HG02943 (cell line): ENCODE measurements around the gene ABL2.

Experiments
- ATAC-seq: cut with Tn5 transposase; IDR thresholded peaks from one replicate; pipeline ENCODE4 v1.9.1; 2021; ENCODE audit warnings: mild to moderate bottlenecking, low read depth, moderate library complexity; ENCODE audit not compliant: unreplicated experiment

ABL2 gene

DNA sequence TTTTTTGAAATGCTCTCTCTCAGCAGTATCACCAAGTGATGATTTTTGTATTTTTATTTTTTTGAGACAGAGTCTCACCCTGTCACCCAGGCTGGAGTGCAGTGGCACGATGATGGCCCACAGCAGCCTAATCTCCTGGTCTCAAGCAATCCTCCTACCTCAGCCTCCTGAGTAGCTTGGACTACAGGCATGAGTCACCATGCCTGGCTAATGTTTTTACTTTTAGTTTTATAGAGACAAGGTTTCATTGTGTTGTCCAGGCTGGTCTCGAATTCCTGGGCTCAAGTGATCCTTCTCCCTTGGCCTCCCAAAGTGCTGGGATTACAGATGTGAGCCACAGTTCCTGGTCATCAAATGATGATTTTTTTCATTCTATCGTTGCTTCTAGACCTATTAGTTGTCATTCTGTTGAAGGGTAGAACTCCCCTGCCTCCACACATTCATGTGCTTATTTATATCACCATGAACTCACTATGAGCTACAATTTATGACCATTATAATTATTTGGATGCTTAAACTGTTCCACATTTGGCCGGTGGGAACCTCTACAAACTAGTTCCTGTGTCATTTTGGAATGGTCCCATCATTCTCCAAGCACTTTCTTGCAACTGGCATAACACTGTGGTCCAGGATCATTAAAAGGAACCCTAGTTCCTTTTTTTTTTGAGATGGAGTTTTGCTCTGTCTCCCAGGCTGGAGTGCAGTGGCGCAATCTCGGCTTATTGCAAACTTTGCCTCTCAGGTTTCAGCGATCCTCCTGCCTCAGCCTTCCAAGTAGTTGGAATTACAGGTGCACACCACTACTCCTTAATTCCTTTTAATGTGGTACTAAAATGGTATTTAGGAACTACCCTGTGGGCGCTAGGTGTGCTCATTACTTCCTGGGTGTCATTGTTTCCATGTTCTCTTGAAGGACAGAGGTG, 167.9 kb downstream of the ABL2 start:
- no peak for ATAC-seq

DNA sequence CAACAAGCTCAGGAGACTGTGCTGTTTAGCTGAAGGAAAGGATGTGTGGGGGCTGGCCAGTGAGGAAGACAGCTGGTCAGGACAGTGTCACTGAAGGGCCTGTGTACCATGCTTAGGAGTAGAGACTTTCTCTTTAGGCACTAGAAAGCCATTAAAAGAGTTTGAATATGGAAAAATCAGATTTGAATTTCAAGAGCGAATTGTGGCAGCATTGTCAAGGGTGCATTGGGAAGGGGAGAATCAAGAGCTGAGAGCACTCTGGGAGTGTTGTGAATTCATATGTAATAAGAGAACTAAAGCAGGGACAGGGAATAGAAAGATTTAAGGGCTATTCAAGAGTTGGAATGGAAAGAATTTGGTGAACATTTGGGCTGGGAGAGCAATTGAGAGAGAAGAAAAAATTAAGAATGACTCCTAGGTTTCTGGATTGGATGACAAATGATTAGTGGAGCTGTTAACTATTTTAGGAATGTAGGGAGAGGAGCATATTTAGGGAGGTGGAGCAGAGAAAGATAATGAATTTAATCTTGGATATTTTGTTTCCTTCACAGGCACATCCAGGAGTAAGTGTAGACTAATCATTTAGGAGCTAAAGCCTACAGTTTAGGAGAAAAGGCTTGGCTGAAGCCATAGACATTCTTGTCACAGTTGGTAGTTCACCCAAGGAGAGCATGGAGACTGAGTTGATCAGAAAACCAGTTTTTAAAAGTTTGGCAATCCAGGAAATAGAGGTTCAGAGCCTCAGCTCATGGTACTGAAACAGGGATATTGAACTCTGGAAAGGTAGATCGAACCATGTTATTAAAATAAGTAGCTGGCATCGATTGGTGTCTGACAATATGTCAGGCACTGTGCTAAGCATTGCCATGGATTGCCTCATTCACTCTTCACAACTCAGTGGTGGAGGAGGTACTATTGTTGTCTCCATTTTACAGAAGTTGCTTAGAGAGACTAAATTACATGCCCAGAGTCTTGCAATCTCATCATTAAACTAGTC, 170.7 kb downstream of the ABL2 start:
- ATAC-seq, result no peak

DNA sequence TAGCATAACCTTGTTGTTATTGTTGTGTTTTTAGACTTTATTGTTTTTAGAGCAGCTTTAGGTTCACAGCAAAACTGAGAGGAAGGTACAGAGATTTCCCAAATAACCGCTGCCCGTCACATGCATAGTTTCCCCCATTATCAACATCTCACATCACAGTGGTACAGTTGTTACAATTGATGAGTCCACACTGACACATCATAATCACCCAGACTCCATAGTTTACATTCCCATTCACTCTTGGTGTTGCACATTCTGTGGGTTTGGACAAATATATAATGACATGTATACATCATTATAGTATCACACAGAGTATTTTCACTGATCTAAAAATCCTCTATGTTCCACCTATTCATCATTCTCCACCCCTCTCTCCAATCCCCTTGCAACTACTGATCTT, 173.5 kb downstream of the ABL2 start:
- no peak for ATAC-seq

DNA sequence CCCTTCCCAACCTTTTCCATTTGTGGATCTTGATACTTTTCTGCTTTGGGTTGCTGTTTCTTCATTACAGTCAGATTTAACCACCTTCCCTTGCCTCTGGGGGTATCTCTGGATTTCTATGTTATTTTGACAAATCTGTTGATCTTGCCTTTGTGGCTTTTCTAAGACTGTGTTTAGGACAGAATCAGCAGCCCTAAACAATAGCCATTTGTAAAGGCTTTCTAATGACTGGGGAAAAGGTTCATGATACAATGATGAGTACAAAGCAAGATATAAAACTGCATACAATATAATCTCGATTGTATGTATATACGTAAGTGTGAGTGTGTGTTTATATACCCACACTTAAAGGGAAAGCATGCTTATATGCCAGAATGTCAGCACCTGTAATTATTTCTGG, 176.0 kb downstream of the ABL2 start:
- no peak for ATAC-seq

DNA sequence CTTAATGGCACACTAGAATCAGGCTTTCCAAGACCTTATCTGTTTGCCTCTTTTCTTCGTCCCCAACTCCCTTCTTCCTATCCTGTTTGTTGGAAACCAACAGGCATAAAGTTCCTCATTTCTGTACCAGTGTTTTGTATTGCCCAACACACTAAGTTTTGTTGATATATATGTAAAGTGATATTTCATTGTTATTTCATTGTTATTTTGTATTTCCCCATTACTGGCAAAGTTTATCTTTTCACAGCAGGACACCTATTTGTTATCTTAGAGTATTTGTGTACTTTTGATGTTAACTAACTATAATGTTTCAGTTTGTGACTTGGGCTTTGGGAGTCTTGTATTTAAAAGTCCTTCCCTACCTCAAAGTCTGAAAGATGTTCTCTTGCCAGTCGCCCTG, 176.7 kb downstream of the ABL2 start:
- no peak for ATAC-seq
